PC-3 (cell line): Measurements from ENCODE around the gene GSN.

Experiments used
- EZH2 ChIP-seq: fragments of 300-600 bp; sonication (generic); IDR thresholded peaks from one replicate; pipeline ENCODE4 v1.6.1; 2017; ENCODE audit warnings: antibody characterized with exemption, mild to moderate bottlenecking, low read length; ENCODE audit not compliant: unreplicated experiment
- TF ChIP-seq, protein P1 (sequence below): fragments of 300-600 bp; sonication (generic); conservative IDR thresholded peaks from 2 replicates; pipeline ENCODE4 v1.5.1; 2017; ENCODE audit warnings: antibody characterized with exemption, low read depth, mild to moderate bottlenecking, low read length

DNA sequence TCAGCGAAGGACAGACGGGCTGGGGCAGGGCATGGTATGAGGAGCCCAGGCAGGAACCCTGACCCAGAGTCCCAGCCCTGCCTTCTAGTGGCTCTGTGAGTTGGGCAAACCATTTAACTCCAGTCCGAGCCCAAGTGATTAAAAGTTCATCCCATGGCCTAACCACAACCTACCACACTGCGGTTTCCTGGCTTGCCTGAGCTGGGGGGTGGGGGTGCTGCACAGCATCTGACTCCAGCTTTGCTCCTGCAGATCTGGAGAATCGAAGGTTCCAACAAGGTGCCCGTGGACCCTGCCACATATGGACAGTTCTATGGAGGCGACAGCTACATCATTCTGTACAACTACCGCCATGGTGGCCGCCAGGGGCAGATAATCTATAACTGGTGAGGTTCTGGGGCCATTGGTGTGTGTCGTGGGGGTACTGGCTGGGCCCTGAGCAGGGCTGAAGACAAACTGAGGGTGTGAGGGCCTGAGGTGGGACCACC lies 53.1 kb downstream of the GSN start:
- TF ChIP-seq, protein P1, sequence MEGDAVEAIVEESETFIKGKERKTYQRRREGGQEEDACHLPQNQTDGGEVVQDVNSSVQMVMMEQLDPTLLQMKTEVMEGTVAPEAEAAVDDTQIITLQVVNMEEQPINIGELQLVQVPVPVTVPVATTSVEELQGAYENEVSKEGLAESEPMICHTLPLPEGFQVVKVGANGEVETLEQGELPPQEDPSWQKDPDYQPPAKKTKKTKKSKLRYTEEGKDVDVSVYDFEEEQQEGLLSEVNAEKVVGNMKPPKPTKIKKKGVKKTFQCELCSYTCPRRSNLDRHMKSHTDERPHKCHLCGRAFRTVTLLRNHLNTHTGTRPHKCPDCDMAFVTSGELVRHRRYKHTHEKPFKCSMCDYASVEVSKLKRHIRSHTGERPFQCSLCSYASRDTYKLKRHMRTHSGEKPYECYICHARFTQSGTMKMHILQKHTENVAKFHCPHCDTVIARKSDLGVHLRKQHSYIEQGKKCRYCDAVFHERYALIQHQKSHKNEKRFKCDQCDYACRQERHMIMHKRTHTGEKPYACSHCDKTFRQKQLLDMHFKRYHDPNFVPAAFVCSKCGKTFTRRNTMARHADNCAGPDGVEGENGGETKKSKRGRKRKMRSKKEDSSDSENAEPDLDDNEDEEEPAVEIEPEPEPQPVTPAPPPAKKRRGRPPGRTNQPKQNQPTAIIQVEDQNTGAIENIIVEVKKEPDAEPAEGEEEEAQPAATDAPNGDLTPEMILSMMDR: no peak
- TF ChIP-seq EZH2: no peak
